K562 (cell line): ENCODE results near the gene C10orf105.

Experiments
- CSDE1 ChIP-seq, 2 experiments: fragments of 450-650 bp; IDR thresholded peaks; 2 replicates each; pipeline ENCODE4 v1.6.1; 2016; ENCODE audit warnings: mild to moderate bottlenecking in 1 of 2
- EP300 ChIP-seq: IDR thresholded peaks from 2 replicates; pipeline ENCODE4 v1.6.1; 2012; ENCODE audit warnings: low read length, improper control_type of control experiment
- FOXK1 ChIP-seq: sonication (generic); formaldehyde crosslinking; IDR thresholded peaks from 2 replicates; pipeline ENCODE4 v1.8.0; 2022; ENCODE audit warnings: missing genetic modification reagents, mild to moderate bottlenecking, borderline replicate concordance
- JUNB ChIP-seq: fragments of 450-650 bp; formaldehyde crosslinking; conservative IDR thresholded peaks from 2 replicates; pipeline ENCODE4 v1.4.0; 2020; ENCODE audit warnings: mild to moderate bottlenecking
- PHF8 ChIP-seq: fragments of 200-600 bp; sonication (generic); IDR thresholded peaks from 2 replicates; pipeline ENCODE4 v1.6.1; 2012; ENCODE audit warnings: mixed run types, mild to moderate bottlenecking, inconsistent platforms, low read length, moderate library complexity, borderline replicate concordance
- YBX1 ChIP-seq: fragments of 450-650 bp; IDR thresholded peaks from 2 replicates; pipeline ENCODE4 v1.7.1; 2016; ENCODE audit warnings: mild to moderate bottlenecking
- YY1 ChIP-seq, 3 experiments: IDR thresholded peaks; 2 replicates each; pipeline ENCODE4 v1.6.1; 2011; ENCODE audit warnings: low read length in 2 of 3, mild to moderate bottlenecking in 2 of 3, moderate library complexity in 2 of 3, borderline replicate concordance in 1 of 3, control low read depth in 1 of 3, low read depth in 1 of 3; ENCODE audit not compliant: insufficient read depth in 3 of 3, insufficient replicate concordance in 2 of 3, control insufficient read depth in 1 of 3, insufficient read length in 1 of 3; ENCODE audit errors: extremely low read depth in 1 of 3
- ZNF224 ChIP-seq: sonication (generic); formaldehyde crosslinking; IDR thresholded peaks from 2 replicates; pipeline ENCODE4 v1.8.0; 2022; ENCODE audit warnings: mild to moderate bottlenecking, missing genetic modification reagents
- TF ChIP-seq, protein P1 (sequence below): fragments of 150-350 bp; IDR thresholded peaks from 2 replicates; pipeline ENCODE4 v1.6.1; 2014; ENCODE audit warnings: low read depth, mild to moderate bottlenecking, low read length, borderline replicate concordance
- TF ChIP-seq, protein P2 (sequence below): sonication (generic); formaldehyde crosslinking; IDR thresholded peaks from 2 replicates; pipeline ENCODE4 v1.8.1; 2022; ENCODE audit warnings: missing genetic modification reagents
- TF ChIP-seq, protein P3 (sequence below): fragments of 450-650 bp; formaldehyde crosslinking; IDR thresholded peaks from 2 replicates; pipeline ENCODE4 v1.4.0; 2020; ENCODE audit warnings: mild to moderate bottlenecking, moderate library complexity
- TF ChIP-seq, protein P4 (sequence below), 3 experiments: IDR thresholded peaks in 2 of 3; conservative IDR thresholded peaks in 1 of 3; 2 replicates each; pipeline ENCODE4 v1.5.1; 2011 to 2012; ENCODE audit warnings: low read length in 3 of 3, mild to moderate bottlenecking in 3 of 3, control low read depth in 2 of 3, improper control_type of control experiment in 1 of 3, inconsistent platforms in 1 of 3, low read depth in 1 of 3, mixed read lengths in 1 of 3, moderate library complexity in 1 of 3; ENCODE audit not compliant: insufficient read depth in 2 of 3

DNA sequence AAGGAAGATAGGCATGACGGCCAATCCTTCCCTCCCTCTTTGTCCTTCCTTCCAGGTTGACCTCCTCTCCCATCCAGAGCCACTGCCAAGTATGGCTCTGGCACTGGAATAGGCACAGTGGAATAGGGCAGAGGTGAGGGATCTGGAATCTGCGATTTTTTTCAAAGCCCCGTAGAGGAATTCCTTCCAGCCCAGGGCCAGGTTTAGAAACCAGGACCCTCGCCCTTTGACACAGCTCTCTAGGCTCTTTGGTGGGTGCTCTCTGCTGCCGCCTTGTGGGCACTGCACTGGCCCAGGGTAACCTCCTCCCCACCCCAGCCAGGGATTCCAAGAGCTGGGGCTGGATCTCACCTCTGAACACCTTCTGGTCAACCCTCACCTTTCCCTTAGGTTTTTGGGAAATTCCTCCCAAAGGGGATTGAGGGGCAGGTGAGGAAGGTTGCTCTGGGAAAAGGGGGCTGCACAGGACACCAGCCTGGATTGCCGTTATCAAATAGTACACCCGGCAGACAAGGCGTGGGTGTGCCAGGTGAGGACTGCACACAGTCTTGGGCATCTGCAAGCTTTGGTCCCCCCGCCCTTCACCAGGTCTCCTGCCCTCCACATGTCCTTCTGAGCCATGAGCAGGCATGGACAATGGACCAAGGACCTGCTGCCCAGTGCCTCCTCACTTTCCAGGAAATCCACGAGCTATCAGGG is 22.8 kb downstream of the C10orf105 start:
- TF ChIP-seq CSDE1 (IDR thresholded peaks at IDR 0.05) (no peak), EP300 (no peak), ZNF224 (CRISPR knock-in tag) (no peak), YY1 (IDR thresholded peaks at IDR 0.05; ENCODE audit: borderline replicate concordance in 1 of 3, control insufficient read depth in 1 of 3, extremely low read depth in 1 of 3, insufficient read depth in 3 of 3, insufficient read length in 1 of 3, insufficient replicate concordance in 2 of 3, low read depth in 1 of 3, low read length in 2 of 3) (no peak), YBX1 (no peak), PHF8 (no peak), JUNB (CRISPR knock-in tag) (no peak), FOXK1 (no peak)
- TF ChIP-seq, protein P1, sequence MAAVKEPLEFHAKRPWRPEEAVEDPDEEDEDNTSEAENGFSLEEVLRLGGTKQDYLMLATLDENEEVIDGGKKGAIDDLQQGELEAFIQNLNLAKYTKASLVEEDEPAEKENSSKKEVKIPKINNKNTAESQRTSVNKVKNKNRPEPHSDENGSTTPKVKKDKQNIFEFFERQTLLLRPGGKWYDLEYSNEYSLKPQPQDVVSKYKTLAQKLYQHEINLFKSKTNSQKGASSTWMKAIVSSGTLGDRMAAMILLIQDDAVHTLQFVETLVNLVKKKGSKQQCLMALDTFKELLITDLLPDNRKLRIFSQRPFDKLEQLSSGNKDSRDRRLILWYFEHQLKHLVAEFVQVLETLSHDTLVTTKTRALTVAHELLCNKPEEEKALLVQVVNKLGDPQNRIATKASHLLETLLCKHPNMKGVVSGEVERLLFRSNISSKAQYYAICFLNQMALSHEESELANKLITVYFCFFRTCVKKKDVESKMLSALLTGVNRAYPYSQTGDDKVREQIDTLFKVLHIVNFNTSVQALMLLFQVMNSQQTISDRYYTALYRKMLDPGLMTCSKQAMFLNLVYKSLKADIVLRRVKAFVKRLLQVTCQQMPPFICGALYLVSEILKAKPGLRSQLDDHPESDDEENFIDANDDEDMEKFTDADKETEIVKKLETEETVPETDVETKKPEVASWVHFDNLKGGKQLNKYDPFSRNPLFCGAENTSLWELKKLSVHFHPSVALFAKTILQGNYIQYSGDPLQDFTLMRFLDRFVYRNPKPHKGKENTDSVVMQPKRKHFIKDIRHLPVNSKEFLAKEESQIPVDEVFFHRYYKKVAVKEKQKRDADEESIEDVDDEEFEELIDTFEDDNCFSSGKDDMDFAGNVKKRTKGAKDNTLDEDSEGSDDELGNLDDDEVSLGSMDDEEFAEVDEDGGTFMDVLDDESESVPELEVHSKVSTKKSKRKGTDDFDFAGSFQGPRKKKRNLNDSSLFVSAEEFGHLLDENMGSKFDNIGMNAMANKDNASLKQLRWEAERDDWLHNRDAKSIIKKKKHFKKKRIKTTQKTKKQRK = no peak
- TF ChIP-seq, protein P2, sequence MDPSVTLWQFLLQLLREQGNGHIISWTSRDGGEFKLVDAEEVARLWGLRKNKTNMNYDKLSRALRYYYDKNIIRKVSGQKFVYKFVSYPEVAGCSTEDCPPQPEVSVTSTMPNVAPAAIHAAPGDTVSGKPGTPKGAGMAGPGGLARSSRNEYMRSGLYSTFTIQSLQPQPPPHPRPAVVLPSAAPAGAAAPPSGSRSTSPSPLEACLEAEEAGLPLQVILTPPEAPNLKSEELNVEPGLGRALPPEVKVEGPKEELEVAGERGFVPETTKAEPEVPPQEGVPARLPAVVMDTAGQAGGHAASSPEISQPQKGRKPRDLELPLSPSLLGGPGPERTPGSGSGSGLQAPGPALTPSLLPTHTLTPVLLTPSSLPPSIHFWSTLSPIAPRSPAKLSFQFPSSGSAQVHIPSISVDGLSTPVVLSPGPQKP (CRISPR knock-in tag) = no peak
- TF ChIP-seq, protein P3, sequence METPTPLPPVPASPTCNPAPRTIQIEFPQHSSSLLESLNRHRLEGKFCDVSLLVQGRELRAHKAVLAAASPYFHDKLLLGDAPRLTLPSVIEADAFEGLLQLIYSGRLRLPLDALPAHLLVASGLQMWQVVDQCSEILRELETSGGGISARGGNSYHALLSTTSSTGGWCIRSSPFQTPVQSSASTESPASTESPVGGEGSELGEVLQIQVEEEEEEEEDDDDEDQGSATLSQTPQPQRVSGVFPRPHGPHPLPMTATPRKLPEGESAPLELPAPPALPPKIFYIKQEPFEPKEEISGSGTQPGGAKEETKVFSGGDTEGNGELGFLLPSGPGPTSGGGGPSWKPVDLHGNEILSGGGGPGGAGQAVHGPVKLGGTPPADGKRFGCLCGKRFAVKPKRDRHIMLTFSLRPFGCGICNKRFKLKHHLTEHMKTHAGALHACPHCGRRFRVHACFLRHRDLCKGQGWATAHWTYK (CRISPR knock-in tag) = no peak
- TF ChIP-seq, protein P4, sequence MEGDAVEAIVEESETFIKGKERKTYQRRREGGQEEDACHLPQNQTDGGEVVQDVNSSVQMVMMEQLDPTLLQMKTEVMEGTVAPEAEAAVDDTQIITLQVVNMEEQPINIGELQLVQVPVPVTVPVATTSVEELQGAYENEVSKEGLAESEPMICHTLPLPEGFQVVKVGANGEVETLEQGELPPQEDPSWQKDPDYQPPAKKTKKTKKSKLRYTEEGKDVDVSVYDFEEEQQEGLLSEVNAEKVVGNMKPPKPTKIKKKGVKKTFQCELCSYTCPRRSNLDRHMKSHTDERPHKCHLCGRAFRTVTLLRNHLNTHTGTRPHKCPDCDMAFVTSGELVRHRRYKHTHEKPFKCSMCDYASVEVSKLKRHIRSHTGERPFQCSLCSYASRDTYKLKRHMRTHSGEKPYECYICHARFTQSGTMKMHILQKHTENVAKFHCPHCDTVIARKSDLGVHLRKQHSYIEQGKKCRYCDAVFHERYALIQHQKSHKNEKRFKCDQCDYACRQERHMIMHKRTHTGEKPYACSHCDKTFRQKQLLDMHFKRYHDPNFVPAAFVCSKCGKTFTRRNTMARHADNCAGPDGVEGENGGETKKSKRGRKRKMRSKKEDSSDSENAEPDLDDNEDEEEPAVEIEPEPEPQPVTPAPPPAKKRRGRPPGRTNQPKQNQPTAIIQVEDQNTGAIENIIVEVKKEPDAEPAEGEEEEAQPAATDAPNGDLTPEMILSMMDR (IDR thresholded peaks at IDR 0.05 in 2 of 3, conservative IDR thresholded peaks at IDR 0.05 in 1 of 3; ENCODE audit: insufficient read depth in 2 of 3, low read depth in 1 of 3, low read length in 3 of 3) = peak; percentile 93 to 99 (median 95)
